BE2C (cell line): ENCODE data around the gene FAM200C.

Experiments used
- DNase-seq: peaks from one replicate; pipeline ENCODE4 v3.0.0-alpha.2; 2020
- H3K27me3 ChIP-seq: fragments of 250-450 bp; sonication (Bioruptor Pico); 2 replicates; pipeline ENCODE4 v1.5.1; 2020; ENCODE audit warnings: mild to moderate bottlenecking
- H3K36me3 ChIP-seq: fragments of 250-450 bp; sonication (Bioruptor Pico); 2 replicates; pipeline ENCODE4 v1.5.1; 2020; ENCODE audit warnings: mild to moderate bottlenecking
- H3K4me1 ChIP-seq: fragments of 250-450 bp; sonication (Bioruptor Pico); 2 replicates; pipeline ENCODE4 v1.5.1; 2020
- H3K4me3 ChIP-seq: 2 replicates; pipeline ENCODE4 v1.5.1; 2011; ENCODE audit warnings: low read depth, low read length
- H3K9me3 ChIP-seq: fragments of 250-450 bp; sonication (Bioruptor Pico); 2 replicates; pipeline ENCODE4 v1.5.1; 2020
- CTCF ChIP-seq: IDR thresholded peaks from 2 replicates; pipeline ENCODE4 v1.5.1; 2012; ENCODE audit warnings: mild to moderate bottlenecking, low read depth, low read length

The FAM200C gene

GRCh38 chr5:160436017-160436416 lies 36.2 kb upstream of the FAM200C start:
- TF ChIP-seq CTCF: no peak
- Histone ChIP-seq H3K4me1 (peaks cover 2% of the 10 kb centered on the region; the same call in 1 of the 2 replicates), H3K4me3 (no peak overlapping the region), H3K27me3 (peaks cover 13% of the 10 kb centered on the region; the same call in 1 of the 2 replicates), H3K9me3 (no peaks in the 10 kb centered on the region), H3K36me3 (no peaks in the 10 kb centered on the region)
- no peak for DNase-seq

GRCh38 chr5:160435532-160435931 lies 35.7 kb upstream of the FAM200C start:
- no peak for DNase-seq
- H3K4me3 ChIP-seq: no peak overlapping the region
- TF ChIP-seq CTCF: no peak
- H3K36me3 ChIP-seq: no peaks in the 10 kb centered on the region
- H3K9me3 ChIP-seq: no peaks in the 10 kb centered on the region
- peaks cover 10% of the 10 kb centered on the region; the same call in 1 of the 2 replicates for H3K27me3 ChIP-seq
- peaks cover 2% of the 10 kb centered on the region; the same call in 1 of the 2 replicates for H3K4me1 ChIP-seq

GRCh38 chr5:160434022-160434531 lies 34.2 kb upstream of the FAM200C start:
- Histone ChIP-seq H3K36me3 (peaks cover 4% of the 10 kb centered on the region), H3K9me3 (no peaks in the 10 kb centered on the region), H3K4me1 (peaks cover 2% of the 10 kb centered on the region; the same call in 1 of the 2 replicates), H3K4me3 (peak overlapping the region; percentile 19), H3K27me3 (no peaks in the 10 kb centered on the region)
- DNase-seq: peak; percentile 58
- TF ChIP-seq CTCF: no peak

GRCh38 chr5:160432787-160433186 lies 32.9 kb upstream of the FAM200C start:
- H3K4me1 ChIP-seq: peaks cover 2% of the 10 kb centered on the region; the same call in 1 of the 2 replicates
- H3K36me3 ChIP-seq: peaks cover 16% of the 10 kb centered on the region
- DNase-seq: no peak
- no peaks in the 10 kb centered on the region for H3K27me3 ChIP-seq
- no peak overlapping the region for H3K4me3 ChIP-seq
- no peak for TF ChIP-seq CTCF
- H3K9me3 ChIP-seq: no peaks in the 10 kb centered on the region

GRCh38 chr5:160432196-160432595 lies 32.3 kb upstream of the FAM200C start:
- peaks cover 22% of the 10 kb centered on the region for H3K36me3 ChIP-seq
- DNase-seq: no peak
- H3K4me3 ChIP-seq: no peak overlapping the region
- no peak for TF ChIP-seq CTCF
- peaks cover 2% of the 10 kb centered on the region; the same call in 1 of the 2 replicates for H3K4me1 ChIP-seq
- H3K27me3 ChIP-seq: no peaks in the 10 kb centered on the region
- no peaks in the 10 kb centered on the region for H3K9me3 ChIP-seq

GRCh38 chr5:160427607-160428006 lies 27.8 kb upstream of the FAM200C start:
- H3K4me1 ChIP-seq: peaks cover 9% of the 10 kb centered on the region
- no peak for DNase-seq
- no peaks in the 10 kb centered on the region for H3K27me3 ChIP-seq
- no peaks in the 10 kb centered on the region for H3K9me3 ChIP-seq
- peaks cover 51% of the 10 kb centered on the region for H3K36me3 ChIP-seq
- no peak overlapping the region for H3K4me3 ChIP-seq
- TF ChIP-seq CTCF: no peak
